DMS79 treated with DMSO at 0.1 percent for 48 hours (cell line): Measurements from ENCODE around the gene FAM50B.

Experiments
- DNase-seq: peaks from one replicate; lab custom pipeline; 2025; lab: John Stamatoyannopoulos, UW

FAM50B gene, protein sequence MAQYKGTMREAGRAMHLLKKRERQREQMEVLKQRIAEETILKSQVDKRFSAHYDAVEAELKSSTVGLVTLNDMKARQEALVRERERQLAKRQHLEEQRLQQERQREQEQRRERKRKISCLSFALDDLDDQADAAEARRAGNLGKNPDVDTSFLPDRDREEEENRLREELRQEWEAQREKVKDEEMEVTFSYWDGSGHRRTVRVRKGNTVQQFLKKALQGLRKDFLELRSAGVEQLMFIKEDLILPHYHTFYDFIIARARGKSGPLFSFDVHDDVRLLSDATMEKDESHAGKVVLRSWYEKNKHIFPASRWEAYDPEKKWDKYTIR

DNA sequence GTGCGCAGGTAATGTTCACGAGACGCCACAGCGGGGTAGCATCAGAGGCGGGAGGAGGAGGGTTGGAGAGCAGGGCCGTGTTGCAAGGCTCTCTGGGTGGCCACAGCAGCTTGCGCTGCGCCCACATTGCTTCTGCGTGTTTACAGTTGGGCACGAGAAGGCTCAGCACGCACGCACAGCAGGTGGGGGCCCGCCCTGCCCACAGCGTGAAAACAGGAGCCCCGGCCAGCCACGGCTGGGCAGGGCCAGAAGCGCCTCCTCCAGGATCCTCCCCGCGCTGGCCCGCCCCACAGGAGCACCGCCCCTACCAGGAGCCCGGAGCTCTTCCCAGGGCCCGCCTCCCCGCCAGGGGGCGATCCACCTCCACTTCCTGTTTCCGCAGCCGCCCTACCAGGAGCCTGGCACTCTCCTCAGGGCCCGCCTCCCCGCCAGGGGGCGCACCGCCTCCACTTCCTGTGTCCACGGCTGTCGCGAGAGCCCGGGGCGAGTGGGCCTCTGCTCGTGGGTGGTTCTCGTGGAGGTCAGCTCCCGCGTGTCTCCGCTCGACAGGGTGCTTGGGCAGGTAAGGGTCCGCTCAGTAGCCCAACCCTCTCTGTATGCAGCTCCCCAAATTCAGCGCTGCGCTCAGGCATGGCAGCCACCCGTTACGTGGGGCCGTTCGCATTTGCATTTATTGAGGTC is at the start of gene FAM50B:
FAM50B (plus strand) TSS at position 449 of the 681 bp plus-strand sequence. CDS start 439 bp downstream, outside the sequence.
- DNase-seq, result peak; percentile 82

DNA sequence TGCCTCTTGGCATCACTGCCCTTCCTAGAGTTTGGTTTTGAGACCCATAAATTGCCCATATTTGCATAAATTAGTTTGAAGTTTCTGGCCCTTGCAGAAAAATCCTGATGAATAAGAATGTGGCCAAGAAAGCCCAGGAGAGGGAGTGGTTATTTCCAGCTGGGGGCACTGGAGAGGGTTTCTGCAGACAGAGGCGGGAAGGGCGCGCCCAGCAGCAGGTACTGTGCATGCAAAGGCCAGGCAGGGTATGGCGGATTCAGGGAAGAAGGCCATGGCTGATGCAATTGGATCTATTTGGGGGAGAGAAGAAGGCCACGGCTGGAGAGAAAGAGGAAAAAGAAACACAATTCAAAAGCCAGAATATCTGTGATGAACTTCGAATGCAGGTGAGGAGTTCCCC is 49.5 kb upstream of the FAM50B start:
- DNase-seq, result no peak

DNA sequence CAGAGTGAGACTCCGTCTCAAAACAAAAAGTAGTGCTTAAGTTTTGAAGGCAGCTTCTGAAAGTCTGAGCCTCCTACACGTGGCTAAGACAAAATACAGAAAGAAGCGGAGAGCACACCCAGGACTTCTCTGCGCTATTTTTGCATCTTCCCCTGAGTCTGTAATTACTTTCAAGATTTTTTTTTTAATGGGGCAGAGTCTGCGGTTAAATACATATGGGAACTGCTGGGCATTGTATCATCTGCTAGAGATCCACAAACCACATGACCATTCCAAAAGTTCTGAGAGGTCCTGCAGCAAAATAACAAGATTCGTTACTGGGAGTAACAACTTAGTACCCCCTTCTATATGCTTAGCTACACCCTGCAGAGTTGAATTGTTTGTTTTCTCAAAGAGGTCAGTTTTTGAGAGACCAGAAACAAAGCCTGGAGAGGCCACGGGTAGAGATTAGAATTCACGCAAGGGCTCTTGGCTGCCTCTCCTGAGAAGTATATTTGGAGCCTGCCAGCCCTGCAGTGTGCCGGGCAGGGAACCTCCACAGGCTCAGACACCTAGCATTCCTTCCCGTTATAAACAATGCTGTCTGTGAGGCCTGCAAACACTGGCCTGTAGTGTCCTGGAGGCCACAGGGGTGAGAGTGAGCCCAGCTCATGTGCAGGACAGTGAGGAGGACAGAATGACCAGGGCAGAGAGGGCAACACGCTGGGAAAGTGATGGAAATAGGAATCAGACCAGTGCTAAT is 48.2 kb upstream of the FAM50B start:
- peak; percentile 32 for DNase-seq

DNA sequence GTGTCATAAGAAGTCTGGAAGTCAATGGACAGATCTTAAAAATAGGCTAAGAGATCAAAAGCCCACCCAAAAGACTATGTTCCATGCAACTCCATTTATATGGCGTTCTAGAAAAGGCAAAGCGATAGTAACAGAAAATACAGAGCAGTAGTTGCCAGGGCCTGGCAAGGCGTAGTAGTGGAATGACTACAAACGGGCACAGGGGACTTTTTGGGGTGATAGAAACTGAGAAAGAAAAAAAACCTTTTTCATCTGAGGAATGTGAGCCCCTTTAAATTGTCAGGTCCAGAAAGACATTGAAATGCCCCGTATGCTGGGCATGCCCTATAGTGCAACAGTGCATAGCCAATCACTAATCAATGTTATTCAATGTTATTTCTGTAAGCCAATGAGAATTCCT is 47.2 kb upstream of the FAM50B start:
- DNase-seq, result no peak

DNA sequence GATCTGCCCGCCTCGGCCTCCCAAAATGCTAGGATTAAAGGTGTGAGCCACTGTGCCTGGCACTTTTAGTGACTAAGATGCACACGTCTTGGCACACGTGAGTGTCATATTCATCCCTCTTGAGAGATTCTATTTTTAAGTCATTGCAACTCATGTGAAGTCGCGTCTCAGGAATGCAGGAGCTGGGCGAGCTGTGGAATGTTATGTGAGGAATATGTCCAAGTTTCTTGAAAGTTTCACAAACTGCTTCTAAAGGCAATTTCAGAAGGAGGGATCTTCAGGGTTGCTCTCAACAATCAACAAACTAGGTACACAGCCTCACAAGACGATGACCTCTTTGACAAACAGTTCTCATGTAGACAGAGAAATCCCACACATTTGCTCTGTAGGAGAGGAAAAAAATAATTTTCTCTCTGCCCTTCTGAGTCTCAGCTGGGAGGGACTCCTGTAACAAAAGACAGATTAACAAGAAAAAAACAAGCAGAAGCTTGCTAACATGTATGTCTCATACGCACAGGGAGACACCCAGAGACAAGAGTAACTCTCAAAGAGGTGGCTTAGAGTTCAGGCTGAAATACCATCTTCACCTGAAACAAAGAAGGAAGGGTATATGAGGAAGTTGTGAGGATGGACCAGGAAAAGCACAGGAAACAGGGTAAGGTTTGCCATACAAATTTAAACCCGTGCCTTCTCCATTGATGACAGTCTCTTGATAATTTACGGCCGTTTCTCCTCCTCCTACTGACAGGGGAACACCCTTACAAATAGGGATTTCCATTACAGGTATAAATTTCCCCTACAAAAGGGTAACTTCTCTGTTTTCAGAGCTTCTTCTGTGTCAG is 45.3 kb upstream of the FAM50B start:
- no peak for DNase-seq

DNA sequence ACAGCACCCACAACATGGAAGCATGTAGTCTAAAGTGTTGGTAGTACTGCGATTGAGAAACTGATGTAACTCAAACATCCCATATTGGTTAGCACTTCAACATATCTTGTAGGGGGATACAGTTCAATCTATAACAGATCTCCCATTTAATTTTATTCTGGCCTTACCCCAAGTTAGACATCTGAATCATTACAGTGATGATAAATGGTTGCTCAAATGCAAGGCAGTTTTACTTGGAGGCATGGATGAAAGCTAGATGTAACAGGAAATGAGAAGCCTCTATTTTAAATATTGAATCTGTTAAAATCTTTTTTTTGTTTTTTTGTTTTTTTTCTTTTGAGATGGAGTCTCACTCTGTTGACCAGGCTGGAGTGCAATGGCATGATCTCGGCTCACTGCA is 44.2 kb upstream of the FAM50B start:
- no peak for DNase-seq

DNA sequence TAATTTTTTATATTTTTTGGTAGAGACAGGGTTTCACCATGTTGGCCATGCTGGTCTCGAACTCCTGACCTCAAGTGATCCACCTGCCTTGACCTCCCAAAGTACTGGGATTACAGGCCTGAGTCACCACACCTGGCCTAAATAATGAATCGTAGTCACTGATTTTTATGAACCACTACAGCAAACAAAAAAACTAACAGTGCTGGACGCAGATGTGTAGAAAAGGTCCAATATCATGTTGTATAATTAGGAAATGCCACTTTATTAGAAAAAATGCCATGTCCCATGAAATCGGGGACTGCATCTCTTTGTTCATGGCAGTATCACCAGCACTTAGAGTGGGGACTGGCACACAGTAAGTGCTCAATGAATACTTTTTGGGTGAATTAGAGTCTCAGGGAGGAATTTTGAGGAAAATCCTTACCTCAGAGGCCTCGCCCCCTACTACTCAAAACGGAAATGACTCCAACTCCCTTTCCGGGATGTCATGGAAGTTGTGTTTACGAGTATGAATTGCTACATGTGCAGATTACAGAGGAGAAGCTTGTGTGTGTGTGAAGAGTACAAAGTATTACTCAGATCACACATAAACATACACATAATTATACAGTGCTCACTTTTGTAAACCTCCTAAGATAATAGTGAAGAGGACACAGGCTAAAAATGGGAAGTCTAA is 43.6 kb upstream of the FAM50B start:
- DNase-seq, result no peak

DNA sequence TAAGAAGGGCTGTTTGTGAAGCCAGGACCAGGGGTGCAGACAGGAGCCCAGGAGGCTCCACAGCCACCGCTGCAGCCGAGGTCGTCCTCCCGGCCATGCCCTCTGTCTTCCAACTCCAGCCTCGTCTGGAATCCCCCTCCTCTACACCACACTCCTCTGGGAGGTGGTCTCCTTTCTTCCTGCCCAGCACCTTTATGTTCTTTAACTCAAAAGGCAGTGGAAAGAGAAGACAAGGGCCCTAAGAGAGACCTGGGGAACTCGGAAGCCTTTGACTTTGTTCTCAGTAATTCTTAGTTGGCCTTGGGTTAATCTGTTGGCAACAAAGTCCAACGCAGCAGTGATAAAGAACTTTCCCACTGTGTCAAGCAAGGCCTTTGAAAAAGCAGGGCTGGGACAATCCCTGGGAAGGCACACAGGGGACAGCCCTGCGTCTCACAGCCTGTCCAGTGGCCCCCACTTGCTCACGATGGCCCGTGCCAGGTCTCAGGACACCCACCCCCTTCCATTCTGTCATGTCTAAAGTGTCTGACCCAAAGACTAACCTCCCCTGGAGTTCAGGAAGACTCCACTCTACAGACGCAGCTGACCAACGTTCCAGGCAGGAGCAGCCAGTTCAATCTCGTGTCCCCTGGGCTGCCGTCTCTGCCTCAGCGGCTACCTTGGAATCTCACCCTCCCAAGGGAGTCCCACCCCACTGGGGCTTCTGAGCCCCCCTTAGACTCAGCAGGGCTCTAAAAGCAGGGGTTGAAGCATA is 42.8 kb upstream of the FAM50B start:
- no peak for DNase-seq

DNA sequence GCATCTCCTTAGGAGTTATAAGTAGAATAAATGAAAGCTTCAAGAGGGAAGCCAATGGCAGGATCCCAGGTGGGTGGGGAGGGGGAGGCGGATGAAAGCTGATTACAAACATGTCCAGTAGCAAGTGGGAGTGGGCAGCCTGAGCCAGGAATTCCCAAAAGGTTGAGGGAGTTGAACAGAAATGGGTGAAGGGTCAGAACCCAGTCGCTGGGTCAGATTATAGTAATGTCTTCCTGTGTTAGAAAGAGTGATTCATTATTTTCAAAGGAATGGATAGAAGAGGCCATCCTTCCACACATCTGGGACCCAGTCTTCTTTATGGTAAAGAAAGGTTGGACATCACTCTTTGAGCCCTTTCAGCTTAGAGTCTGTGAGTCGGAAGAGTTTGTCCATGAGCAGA is 41.0 kb upstream of the FAM50B start:
- no peak for DNase-seq

DNA sequence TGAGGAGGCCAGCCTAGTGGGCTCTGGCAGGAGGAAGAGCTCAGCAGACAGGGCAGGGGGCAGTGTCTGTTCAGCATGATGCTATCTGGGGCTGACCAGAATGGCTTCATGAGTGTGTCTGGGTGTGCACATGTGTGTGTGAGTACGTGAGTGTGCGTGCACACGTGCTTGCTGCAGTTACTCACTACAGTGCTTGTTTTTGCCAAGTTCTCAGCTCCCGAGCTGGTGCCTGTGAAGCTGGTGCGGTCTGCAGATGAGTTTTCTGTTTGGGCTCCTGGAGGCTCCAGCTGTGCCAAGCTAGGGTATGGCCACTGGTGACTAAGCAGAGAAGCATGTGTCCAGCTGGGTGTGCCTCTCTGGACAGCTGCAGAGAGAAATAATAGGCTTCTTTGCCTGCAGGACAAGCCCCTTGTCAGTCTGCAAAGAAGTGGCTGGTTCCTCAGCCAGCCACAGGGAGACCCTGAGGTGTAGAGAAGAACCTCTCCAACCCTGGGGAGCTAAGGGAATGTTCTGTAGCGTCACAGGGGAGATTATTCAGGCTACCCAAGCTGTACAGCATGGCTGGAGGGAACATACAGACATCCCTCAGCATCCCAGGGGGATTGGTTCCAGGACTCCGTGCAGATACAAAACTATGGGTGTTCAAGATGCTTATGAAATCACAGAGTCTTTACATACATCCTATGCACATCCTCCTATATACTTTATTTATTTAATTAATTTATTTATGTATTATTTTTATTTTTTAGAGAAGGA is 40.2 kb upstream of the FAM50B start:
- no peak for DNase-seq

DNA sequence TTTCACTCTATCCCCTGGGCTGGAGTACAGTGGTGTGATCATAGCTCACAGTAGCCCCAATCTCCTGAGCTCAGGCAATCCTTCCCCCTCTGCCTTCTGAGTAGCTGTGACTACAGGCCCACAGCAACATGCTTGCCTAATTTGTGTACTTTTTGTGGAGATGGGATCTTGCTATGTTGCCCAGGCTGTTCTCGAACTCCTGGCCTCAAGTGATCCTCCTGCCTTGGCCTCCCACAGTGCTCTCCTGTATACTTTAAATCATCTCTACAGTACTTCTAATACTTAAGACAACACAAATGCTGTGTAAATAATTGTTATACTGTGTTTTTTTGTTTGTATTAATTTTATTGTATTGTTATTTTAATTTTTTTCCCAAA is 39.7 kb upstream of the FAM50B start:
- no peak for DNase-seq

DNA sequence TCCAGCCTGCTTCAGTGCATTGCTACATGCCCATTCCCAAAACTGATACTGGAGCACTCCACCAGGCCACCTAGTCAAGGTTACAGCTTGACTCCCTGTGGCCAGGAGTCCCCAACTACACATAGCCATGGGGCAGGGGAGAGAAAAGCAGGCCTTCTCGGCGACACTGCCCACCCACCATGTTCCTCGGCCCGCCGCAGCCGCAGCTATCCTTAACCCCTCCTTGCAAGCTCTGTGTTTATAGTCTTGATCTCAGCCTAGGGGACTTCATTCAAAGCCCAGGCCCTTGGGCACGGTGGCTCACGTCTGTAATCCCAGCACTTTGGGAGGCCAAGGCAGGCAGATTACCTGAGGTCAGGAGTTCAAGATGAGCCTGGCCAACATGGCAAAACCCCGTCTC is 39.2 kb upstream of the FAM50B start:
- DNase-seq, result no peak

DNA sequence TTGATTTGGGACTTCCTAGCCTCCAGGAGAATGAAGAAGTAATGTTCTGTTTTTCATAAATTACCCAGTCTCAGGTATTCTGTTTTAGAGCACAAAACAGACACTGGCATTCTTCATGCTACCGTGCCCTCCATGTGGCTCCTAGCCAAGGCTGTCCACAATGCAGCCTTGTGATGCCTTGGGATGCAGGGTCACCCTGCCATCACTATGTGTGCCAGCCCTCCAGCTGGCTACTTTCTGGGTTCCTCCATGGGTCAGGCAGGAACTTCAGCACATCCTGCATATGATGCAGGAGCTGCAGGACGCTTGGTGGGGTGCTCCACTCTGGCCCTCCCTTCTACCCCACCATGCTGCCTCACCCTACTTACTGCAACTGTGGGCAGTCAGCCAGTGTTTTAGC is 38.0 kb upstream of the FAM50B start:
- DNase-seq, result no peak

DNA sequence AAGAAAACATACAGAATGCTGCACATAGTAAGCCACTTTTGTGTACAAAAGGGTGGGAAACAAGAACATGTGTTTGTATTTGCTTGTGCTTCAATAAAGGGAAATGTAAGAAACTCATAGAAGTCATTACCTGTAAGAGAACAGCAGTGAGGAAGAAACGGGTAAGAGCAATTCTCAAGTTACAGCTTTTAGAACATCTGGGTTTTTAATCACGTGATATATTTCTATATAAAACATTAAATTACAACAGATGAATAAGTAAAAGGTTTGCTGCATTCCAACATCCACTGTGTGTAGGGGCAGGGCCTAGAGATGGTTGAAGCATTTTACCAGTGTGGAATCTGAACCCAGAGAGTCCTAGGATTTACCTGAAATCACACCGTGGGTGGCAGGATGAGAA is 36.6 kb upstream of the FAM50B start:
- no peak for DNase-seq

DNA sequence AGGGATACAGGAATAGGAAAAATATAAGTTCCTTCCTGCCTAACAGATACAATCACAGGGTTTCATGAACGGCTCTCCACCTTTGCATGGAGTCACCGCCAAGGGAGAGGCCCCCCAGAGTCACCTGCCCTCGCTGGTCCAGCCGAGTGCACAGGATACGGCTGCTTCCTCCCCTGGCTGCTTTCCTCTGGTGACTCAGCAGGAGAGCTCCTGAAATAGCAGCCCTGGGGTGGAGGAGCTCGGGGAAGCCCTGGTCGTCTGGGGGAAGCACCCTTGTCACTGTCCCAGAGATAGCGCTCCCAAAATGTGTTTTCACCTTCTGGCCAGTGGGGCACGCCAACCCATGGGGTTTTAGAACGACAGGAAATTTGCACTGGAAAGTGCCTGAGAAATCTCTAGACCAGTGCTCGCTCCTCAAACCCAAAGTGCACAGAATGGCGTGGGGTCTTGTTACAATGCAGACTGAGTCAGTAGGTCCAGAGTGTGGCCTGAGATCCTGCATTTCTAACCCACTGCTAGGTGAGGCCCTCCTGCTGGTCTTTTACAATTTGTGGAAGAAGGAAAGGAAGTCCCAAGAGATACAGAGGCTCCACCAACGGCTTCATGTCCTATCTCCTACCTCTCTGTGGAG is 35.9 kb upstream of the FAM50B start:
- no peak for DNase-seq

DNA sequence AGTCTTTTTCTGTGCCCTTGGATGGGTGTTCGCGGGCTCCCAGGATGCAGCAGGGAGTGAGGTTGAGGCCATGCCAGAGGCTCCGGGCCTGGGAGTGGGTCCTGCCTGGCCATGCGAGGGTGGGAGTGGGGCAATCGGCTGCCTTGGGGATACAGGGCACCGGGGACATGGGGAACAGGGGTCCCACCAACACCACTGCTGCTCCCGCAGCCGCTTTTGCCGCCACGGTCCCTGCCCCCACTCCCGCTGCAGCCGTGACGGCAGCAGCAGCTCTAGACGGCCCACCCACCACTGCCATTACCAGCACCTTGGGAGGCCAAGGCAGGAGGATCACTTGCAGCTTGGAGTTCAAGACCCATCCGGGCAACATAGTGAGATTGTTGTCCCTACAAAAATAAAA is 35.3 kb upstream of the FAM50B start:
- DNase-seq, result no peak

DNA sequence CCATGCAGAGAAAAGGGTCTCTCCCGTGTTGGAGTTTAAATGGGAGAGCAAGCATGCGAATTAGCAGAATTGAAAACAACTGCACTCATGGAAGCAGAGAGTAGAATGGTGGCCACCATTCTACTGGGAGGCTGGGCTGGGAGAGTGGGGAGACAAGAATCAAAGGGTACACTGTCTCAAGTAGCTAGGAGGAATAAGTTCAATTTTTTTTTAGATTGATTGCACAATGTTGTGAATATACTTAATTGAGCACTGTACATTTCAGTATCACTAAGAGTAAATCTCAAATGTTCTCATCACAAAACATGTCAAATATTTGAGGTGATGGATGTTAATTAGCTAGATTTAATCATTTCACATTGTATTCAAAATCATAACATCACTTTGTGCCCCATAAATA is 34.6 kb upstream of the FAM50B start:
- DNase-seq, result no peak

DNA sequence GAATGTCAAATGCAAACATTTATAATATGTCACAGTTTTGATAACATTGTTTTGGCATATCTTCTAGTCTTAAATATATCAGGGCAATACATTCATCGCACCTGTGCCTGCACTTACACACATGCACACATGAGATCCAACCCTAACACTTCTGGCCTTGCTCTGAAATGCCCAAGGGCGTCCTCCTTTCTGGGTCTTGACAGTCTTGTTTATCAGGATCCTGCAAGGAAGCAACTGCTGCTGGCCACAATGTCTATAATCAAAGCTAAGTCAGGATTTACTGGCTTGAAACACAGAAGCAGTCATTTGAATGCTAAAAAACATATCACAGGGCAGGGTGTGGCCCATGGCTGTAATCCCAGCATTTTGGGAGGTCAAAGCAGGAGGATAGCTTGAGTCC is 32.9 kb upstream of the FAM50B start:
- no peak for DNase-seq
